ENCODE data around the gene PHLDB3.

The PHLDB3 gene

DNA sequence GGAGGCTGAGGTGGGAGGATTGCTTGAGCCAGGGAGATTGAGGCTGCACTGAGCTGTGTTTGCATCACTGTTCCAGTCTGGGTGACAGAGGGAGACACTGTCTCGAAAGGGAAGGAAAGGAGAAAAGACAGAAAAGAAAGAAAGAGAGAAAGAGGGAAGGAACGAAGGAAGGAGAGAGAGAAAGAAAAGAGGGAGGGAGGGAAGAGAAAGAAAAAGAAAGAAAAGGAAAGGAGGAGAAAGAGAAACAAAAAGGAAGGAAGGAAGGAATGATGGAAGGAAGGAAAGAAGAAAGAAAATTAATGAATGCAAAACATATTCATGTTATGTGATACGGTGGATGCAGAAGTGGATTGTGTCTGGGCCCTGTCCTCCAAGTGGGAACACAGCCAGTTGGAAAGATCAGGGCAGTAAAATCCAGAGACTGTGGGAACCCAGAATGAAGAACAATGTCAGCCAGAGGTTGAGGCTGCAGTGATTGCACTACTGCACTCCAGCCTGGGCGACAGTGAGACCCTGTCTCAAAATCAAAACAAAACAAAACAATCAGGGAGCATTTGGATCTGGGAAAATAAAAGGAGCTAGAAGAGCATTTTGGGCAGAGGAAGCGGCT lies 6.2 kb downstream of the PHLDB3 start:
- no peak overlapping the region for H3K4me3 ChIP-seq (ENCODE audit: control insufficient read depth, low read depth, low read length)
- no peak for DNase-seq (ENCODE audit: low read depth)
- TF ChIP-seq, protein P1, sequence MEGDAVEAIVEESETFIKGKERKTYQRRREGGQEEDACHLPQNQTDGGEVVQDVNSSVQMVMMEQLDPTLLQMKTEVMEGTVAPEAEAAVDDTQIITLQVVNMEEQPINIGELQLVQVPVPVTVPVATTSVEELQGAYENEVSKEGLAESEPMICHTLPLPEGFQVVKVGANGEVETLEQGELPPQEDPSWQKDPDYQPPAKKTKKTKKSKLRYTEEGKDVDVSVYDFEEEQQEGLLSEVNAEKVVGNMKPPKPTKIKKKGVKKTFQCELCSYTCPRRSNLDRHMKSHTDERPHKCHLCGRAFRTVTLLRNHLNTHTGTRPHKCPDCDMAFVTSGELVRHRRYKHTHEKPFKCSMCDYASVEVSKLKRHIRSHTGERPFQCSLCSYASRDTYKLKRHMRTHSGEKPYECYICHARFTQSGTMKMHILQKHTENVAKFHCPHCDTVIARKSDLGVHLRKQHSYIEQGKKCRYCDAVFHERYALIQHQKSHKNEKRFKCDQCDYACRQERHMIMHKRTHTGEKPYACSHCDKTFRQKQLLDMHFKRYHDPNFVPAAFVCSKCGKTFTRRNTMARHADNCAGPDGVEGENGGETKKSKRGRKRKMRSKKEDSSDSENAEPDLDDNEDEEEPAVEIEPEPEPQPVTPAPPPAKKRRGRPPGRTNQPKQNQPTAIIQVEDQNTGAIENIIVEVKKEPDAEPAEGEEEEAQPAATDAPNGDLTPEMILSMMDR (IDR thresholded peaks at IDR 0.05; ENCODE audit: control insufficient read depth, insufficient read depth, low read depth, low read length, missing control alignments), result no peak

DNA sequence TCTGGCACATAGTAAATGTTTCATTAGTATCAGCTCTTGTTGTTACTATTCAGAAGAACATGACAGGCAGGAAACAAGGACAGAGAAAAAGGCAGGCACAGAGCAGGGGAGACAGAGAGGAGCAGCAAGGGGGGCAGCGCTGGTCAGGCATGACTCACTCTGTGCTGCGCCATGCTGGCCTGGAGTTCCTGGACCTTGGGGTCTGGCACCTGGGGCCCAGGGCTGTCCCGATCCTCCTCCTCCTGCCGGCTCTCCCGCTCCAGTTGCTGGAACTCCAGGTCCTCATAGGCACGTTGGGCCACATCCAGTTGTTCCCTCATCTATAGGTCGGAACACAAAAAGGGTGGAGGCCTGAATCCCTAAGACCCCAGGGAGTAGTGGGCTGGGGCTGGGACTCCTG lies 7.6 kb downstream of the PHLDB3 start:
- TF ChIP-seq, protein P1 (IDR thresholded peaks at IDR 0.05; ENCODE audit: control insufficient read depth, insufficient read depth, low read depth, low read length, missing control alignments), result no peak
- no peak for DNase-seq (ENCODE audit: low read depth)
- H3K4me3 ChIP-seq (ENCODE audit: control insufficient read depth, low read depth, low read length), result no peak overlapping the region

DNA sequence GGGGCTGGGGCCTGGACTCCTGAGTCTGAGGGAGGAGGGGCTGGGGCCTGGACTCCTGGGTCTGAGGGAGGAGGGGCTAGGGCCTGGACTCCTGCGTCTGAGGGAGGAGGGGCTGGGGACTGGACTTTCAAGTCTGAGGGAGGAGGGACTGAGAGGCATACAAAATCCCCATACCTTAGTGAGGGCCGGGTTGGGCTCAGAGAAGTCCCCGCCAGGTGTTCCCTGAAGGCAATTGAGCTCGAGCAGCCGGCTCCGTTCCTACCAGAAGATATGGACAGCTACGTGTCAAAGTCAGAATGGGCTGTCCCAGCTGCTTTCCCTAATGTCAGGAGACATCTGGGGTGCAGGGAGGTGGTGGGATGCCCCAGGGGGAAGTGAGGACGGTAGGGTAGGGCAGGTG lies 9.5 kb downstream of the PHLDB3 start:
- H3K4me3 ChIP-seq (ENCODE audit: control insufficient read depth, low read depth, low read length), result no peak overlapping the region
- DNase-seq (ENCODE audit: low read depth), result no peak

DNA sequence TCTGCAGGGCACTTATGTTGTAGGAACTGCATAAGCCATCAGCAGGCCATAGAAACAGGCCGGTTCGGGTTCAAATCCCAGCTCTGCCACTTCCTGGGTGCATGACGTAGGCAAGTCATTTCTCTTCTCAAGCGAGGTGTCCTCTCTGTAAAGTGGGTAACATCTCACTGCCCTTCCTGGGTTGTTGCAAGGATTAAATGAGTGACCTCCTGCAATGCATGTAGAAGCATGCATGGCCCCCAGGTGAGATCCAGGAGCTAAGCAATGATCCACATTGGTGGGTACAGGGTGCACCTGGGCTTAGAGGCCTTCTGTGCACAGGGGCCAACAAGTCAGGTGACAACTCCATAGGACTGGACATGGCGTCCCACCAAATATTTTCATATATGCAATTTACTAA lies 13.8 kb downstream of the PHLDB3 start:
- H3K4me3 ChIP-seq (ENCODE audit: control insufficient read depth, low read depth, low read length), result no peak overlapping the region
- TF ChIP-seq, protein P1 (IDR thresholded peaks at IDR 0.05; ENCODE audit: control insufficient read depth, insufficient read depth, low read depth, low read length, missing control alignments), result no peak
- no peak for DNase-seq (ENCODE audit: low read depth)

More for the DNA sequence above, 9.5 kb downstream of the PHLDB3 start:
- TF ChIP-seq, protein P1 (IDR thresholded peaks at IDR 0.05; ENCODE audit: control insufficient read depth, insufficient read depth, low read depth, low read length, missing control alignments), result no peak

DNA sequence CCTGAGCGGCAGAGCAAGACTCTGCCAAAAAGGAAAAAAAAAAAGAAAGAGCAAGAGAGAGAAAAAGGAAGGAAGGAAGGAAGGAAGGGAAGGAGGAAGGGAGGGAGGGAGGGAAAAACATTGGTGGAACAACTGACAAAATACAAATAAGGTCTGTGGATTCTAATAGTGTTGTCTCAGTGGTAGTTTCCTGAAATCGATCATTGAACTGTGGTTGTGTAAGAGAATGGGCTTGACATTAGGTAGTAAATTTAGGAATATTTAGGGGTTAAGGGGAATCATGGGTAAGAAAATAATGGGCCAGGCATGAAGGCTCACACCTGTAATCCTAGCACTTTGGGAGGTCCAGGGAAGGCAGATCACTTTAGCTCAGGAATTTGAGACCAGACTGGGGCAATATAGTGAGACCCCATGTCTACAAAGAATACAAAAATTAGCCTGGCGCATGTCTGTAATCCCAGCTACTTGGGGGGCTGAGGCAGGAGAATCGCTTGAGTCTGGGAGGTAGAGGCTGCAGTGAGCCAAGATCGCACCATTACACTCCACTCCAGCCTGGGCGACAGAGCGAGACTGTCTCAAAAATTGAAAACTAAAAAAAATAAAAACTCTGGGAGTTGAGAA lies 14.5 kb downstream of the PHLDB3 start:
- TF ChIP-seq, protein P1 (IDR thresholded peaks at IDR 0.05; ENCODE audit: control insufficient read depth, insufficient read depth, low read depth, low read length, missing control alignments), result no peak
- H3K4me3 ChIP-seq (ENCODE audit: control insufficient read depth, low read depth, low read length), result no peak overlapping the region
- no peak for DNase-seq (ENCODE audit: low read depth)

DNA sequence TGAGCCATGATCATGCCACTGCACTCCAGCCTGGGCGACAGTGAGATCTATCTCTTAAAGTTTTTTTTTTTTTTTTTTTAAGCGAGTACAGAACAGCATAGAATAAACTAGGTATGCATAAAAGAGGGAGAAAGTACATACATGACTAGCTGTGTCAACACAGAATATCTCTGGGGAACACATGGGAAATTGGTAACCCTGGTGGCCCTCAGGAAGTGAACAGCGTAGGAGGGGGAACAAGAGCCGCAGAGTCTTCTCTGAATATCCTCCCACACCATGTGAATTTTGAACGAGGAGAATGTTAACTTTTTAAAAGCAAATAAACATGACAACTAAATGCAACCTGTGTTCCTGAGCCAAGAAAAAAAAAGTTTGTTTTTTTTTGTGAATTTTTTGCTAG lies 15.2 kb downstream of the PHLDB3 start:
- no peak overlapping the region for H3K4me3 ChIP-seq (ENCODE audit: control insufficient read depth, low read depth, low read length)
- no peak for DNase-seq (ENCODE audit: low read depth)
- TF ChIP-seq, protein P1 (IDR thresholded peaks at IDR 0.05; ENCODE audit: control insufficient read depth, insufficient read depth, low read depth, low read length, missing control alignments), result no peak

Data from AG09309 (cell line).